ENCODE measurements around the gene CLDN16. TPM values are rescaled to one million over a fixed set of nuclear protein-coding genes. Genes with fewer than 3 reads are reported as not detected.

The CLDN16 gene
- total RNA-seq, 1 donor from 2014 or later: 0.50 TPM

DNA sequence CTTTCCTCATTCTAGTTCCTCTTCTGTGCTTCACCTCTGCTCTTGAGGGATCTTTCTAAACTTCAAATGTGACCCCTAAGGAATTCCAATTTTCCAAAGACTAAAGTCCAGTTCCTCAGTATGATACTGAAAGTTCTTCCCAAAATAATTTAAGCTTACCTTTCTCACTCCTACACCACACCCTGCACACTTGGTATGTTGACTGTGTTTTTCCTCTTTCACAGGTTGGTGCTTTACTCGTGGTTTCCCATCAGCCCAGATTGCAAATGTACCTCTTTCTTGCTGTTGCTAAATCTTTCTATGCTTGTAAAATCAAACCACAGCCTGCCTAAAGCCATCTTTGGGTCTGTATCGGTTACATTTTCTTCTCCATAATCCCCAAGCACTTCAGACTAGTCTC, 30.5 kb upstream of the CLDN16 start:
- H3K4me1 Mint-ChIP-seq (ENCODE audit: low read depth, unreplicated experiment): no peaks in the 10 kb centered on the region
- Histone ChIP-seq H3K27me3 (ENCODE audit: insufficient read depth, low read length) (no peaks in the 10 kb centered on the region), H3K4me1 (ENCODE audit: insufficient read depth, low read length) (no peaks in the 10 kb centered on the region), H3K9ac (ENCODE audit: low read length) (no peak overlapping the region), H4K20me1 (ENCODE audit: insufficient read depth, low read length) (no peaks in the 10 kb centered on the region), H3K4me2 (ENCODE audit: low read length) (no peak overlapping the region), H3K9me3 (ENCODE audit: insufficient read depth, low read depth, low read length) (no peaks in the 10 kb centered on the region), H3K4me3 (ENCODE audit: insufficient read depth, low read depth, low read length) (no peak overlapping the region), H3K79me2 (ENCODE audit: insufficient read depth, low read length) (no peaks in the 10 kb centered on the region), H2AFZ (ENCODE audit: low read depth, low read length) (no peak overlapping the region), H3K36me3 (ENCODE audit: insufficient read depth, low read length) (no peaks in the 10 kb centered on the region), H3K27ac (ENCODE audit: low read depth, low read length) (no peak overlapping the region)
- FAIRE-seq: no peak
- H3K4me3 Mint-ChIP-seq (ENCODE audit: unreplicated experiment): no peak overlapping the region
- no peaks in the 10 kb centered on the region for H3K36me3 Mint-ChIP-seq (ENCODE audit: low read depth, unreplicated experiment)
- no peak overlapping the region for H3K27ac Mint-ChIP-seq (ENCODE audit: unreplicated experiment)
- H3K9me3 Mint-ChIP-seq (ENCODE audit: unreplicated experiment): peaks cover 5% of the 10 kb centered on the region
- TF ChIP-seq EZH2 (IDR thresholded peaks at IDR 0.05; ENCODE audit: insufficient read depth, low read length): no peak
- TF ChIP-seq, protein P1, sequence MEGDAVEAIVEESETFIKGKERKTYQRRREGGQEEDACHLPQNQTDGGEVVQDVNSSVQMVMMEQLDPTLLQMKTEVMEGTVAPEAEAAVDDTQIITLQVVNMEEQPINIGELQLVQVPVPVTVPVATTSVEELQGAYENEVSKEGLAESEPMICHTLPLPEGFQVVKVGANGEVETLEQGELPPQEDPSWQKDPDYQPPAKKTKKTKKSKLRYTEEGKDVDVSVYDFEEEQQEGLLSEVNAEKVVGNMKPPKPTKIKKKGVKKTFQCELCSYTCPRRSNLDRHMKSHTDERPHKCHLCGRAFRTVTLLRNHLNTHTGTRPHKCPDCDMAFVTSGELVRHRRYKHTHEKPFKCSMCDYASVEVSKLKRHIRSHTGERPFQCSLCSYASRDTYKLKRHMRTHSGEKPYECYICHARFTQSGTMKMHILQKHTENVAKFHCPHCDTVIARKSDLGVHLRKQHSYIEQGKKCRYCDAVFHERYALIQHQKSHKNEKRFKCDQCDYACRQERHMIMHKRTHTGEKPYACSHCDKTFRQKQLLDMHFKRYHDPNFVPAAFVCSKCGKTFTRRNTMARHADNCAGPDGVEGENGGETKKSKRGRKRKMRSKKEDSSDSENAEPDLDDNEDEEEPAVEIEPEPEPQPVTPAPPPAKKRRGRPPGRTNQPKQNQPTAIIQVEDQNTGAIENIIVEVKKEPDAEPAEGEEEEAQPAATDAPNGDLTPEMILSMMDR (IDR thresholded peaks at IDR 0.05; ENCODE audit: insufficient read depth, low read depth, low read length): no peak
- H3K27me3 Mint-ChIP-seq (ENCODE audit: low read depth, unreplicated experiment): no peaks in the 10 kb centered on the region
- DNase-seq (ENCODE audit: low read depth): no peak

DNA sequence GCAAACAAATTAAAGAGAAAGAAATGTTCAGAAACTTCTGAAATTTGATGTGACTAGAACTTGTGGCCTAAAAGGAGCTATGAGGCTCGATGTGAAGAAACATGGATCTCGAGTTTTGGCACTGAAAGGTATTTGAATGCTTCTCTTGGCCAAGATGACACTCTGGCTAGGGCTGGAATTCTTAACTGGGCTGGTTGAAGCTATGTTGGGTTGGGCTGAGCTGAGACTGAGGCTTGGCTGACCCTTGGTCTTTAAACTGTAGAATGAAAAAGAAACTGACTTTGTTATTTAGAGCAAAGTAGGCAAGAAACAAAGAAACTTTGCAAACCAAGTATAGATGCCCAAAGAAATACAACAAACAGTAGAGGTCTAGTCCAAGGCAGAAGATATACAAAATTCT, 28.1 kb upstream of the CLDN16 start:
- H3K9ac ChIP-seq (ENCODE audit: low read length): no peak overlapping the region
- no peaks in the 10 kb centered on the region for H4K20me1 ChIP-seq (ENCODE audit: insufficient read depth, low read length)
- FAIRE-seq (no peak), DNase-seq (ENCODE audit: low read depth) (no peak)
- no peaks in the 10 kb centered on the region for H3K36me3 ChIP-seq (ENCODE audit: insufficient read depth, low read length)
- Mint-ChIP-seq H3K27ac (ENCODE audit: unreplicated experiment) (no peak overlapping the region), H3K4me1 (ENCODE audit: low read depth, unreplicated experiment) (no peaks in the 10 kb centered on the region), H3K4me3 (ENCODE audit: unreplicated experiment) (no peak overlapping the region), H3K9me3 (ENCODE audit: unreplicated experiment) (no peaks in the 10 kb centered on the region), H3K36me3 (ENCODE audit: low read depth, unreplicated experiment) (no peaks in the 10 kb centered on the region), H3K27me3 (ENCODE audit: low read depth, unreplicated experiment) (no peaks in the 10 kb centered on the region)
- no peak overlapping the region for H3K4me3 ChIP-seq (ENCODE audit: insufficient read depth, low read depth, low read length)
- H3K9me3 ChIP-seq (ENCODE audit: insufficient read depth, low read depth, low read length): no peaks in the 10 kb centered on the region
- no peak overlapping the region for H3K27ac ChIP-seq (ENCODE audit: low read depth, low read length)
- H3K4me2 ChIP-seq (ENCODE audit: low read length): no peak overlapping the region
- TF ChIP-seq, protein P1 (IDR thresholded peaks at IDR 0.05; ENCODE audit: insufficient read depth, low read depth, low read length): no peak
- TF ChIP-seq EZH2 (IDR thresholded peaks at IDR 0.05; ENCODE audit: insufficient read depth, low read length): no peak
- H3K79me2 ChIP-seq (ENCODE audit: insufficient read depth, low read length): no peaks in the 10 kb centered on the region
- H3K4me1 ChIP-seq (ENCODE audit: insufficient read depth, low read length): no peaks in the 10 kb centered on the region
- no peaks in the 10 kb centered on the region for H3K27me3 ChIP-seq (ENCODE audit: insufficient read depth, low read length)
- no peak overlapping the region for H2AFZ ChIP-seq (ENCODE audit: low read depth, low read length)

DNA sequence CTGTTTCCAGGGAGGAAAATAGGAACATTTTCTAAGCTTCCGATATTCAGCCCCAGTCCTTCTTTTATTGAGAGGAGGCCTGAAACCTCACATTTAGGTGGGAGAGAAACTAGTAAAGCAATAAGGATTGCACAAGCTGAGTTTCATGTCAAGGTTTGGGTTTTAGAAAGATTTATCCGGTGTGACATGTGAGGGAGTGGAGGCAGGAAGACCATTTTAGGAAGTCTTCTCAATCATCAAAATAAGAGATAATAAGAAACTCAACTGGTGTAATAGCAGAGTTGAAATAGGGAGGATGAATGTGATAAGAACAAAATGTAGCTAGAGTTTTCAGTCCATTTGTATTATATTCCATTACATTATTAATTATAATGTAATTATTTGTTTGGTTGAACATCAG, 27.7 kb upstream of the CLDN16 start:
- Mint-ChIP-seq H3K9me3 (ENCODE audit: unreplicated experiment) (no peaks in the 10 kb centered on the region), H3K27ac (ENCODE audit: unreplicated experiment) (no peak overlapping the region), H3K27me3 (ENCODE audit: low read depth, unreplicated experiment) (no peaks in the 10 kb centered on the region), H3K36me3 (ENCODE audit: low read depth, unreplicated experiment) (no peaks in the 10 kb centered on the region), H3K4me3 (ENCODE audit: unreplicated experiment) (no peak overlapping the region), H3K4me1 (ENCODE audit: low read depth, unreplicated experiment) (no peaks in the 10 kb centered on the region)
- no peaks in the 10 kb centered on the region for H3K4me1 ChIP-seq (ENCODE audit: insufficient read depth, low read length)
- H3K9me3 ChIP-seq (ENCODE audit: insufficient read depth, low read depth, low read length): no peaks in the 10 kb centered on the region
- no peaks in the 10 kb centered on the region for H3K36me3 ChIP-seq (ENCODE audit: insufficient read depth, low read length)
- FAIRE-seq (no peak), DNase-seq (ENCODE audit: low read depth) (no peak)
- no peaks in the 10 kb centered on the region for H3K79me2 ChIP-seq (ENCODE audit: insufficient read depth, low read length)
- H3K9ac ChIP-seq (ENCODE audit: low read length): no peak overlapping the region
- no peak overlapping the region for H3K4me2 ChIP-seq (ENCODE audit: low read length)
- TF ChIP-seq, protein P1 (IDR thresholded peaks at IDR 0.05; ENCODE audit: insufficient read depth, low read depth, low read length): no peak
- TF ChIP-seq EZH2 (IDR thresholded peaks at IDR 0.05; ENCODE audit: insufficient read depth, low read length): no peak
- no peak overlapping the region for H3K4me3 ChIP-seq (ENCODE audit: insufficient read depth, low read depth, low read length)
- H2AFZ ChIP-seq (ENCODE audit: low read depth, low read length): no peak overlapping the region
- H3K27me3 ChIP-seq (ENCODE audit: insufficient read depth, low read length): no peaks in the 10 kb centered on the region
- H4K20me1 ChIP-seq (ENCODE audit: insufficient read depth, low read length): no peaks in the 10 kb centered on the region
- H3K27ac ChIP-seq (ENCODE audit: low read depth, low read length): no peak overlapping the region
